ENCODE data around the gene ACAA2. TPM values are rescaled to one million over a fixed set of nuclear protein-coding genes. Genes with fewer than 3 reads are reported as not detected.

Gene ACAA2
- total RNA-seq, 1 experiment from 2014 or later: 33.7 TPM

DNA sequence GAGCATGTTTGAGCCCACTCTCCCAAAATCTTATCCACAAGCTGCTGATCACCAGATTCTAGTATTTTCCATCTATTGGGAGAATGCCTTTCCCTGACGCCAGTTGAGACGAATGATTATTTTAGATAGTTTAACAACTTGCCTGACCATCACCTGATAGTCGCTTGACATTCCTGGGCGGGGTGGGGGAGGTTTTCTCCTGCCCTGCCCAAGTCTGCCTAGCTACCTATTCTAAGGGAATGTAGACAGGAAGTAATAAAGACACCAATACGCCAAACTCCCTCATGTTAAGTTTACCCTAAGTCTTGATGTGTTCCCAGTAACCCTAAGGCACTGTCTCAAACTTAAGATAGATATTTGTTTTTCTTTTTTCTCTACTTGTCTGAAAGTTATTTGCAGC is 4.6 kb upstream of the ACAA2 start:
- Histone ChIP-seq H3K36me3 (ENCODE audit: low read depth) (no peaks in the 10 kb centered on the region), H3K4me2 (no peak overlapping the region), H4K20me1 (ENCODE audit: insufficient read depth) (no peaks in the 10 kb centered on the region), H3K4me3 (no peak overlapping the region), H3K9me2 (ENCODE audit: insufficient read depth) (no peaks in the 10 kb centered on the region), H3F3A (ENCODE audit: insufficient read depth, low read depth) (no peaks in the 10 kb centered on the region), H3K27ac (no peak overlapping the region), H3K4me1 (replicated peaks; ENCODE audit: insufficient read depth) (peaks cover 4% of the 10 kb centered on the region), H3K79me2 (ENCODE audit: low read depth) (no peaks in the 10 kb centered on the region), H3K27me3 (ENCODE audit: insufficient read depth, low read depth) (no peaks in the 10 kb centered on the region), H2AFZ (no peak overlapping the region), H3K9me3 (ENCODE audit: insufficient read depth, low read depth) (no peaks in the 10 kb centered on the region)
- CTCF ChIA-PET: no interaction called here
- TF ChIP-seq, protein P1, sequence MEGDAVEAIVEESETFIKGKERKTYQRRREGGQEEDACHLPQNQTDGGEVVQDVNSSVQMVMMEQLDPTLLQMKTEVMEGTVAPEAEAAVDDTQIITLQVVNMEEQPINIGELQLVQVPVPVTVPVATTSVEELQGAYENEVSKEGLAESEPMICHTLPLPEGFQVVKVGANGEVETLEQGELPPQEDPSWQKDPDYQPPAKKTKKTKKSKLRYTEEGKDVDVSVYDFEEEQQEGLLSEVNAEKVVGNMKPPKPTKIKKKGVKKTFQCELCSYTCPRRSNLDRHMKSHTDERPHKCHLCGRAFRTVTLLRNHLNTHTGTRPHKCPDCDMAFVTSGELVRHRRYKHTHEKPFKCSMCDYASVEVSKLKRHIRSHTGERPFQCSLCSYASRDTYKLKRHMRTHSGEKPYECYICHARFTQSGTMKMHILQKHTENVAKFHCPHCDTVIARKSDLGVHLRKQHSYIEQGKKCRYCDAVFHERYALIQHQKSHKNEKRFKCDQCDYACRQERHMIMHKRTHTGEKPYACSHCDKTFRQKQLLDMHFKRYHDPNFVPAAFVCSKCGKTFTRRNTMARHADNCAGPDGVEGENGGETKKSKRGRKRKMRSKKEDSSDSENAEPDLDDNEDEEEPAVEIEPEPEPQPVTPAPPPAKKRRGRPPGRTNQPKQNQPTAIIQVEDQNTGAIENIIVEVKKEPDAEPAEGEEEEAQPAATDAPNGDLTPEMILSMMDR (conservative IDR thresholded peaks at IDR 0.05): no peak
- DNase-seq: no peak
- POLR2A ChIA-PET (ENCODE audit: unreplicated experiment): interaction anchor here (0.6 kb wide), 1 partner anchor 18 kb away, joined by 3 read pairs; no protein-coding TSS in a partner anchor
- intact Hi-C loops (cut with micrococcal nuclease; ENCODE audit: unreplicated experiment): no loop called here
- BruUV-seq (replicated peaks): no TSS peak

DNA sequence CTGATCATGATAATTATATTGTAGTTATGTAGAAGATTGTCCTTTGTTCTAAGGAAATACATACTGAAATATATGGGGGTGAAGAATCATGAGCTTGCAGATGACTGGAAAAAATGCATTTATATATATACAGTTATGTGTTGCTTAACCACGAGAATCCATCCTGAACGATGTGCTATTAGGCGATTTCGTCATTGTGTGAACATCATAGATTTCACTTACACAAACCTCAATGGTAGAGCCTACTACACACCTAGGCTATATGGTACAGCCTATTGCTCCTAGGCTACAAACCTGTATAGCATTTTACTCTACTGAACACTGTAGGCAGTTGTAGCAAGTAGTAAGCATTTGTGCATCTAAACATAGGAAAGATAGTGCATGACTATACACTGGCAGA is 2.6 kb upstream of the ACAA2 start:
- no peak for DNase-seq
- POLR2A ChIA-PET (ENCODE audit: unreplicated experiment): no interaction called here
- peaks cover 5% of the 10 kb centered on the region; the same call in 1 of the 2 replicates for H3F3A ChIP-seq (ENCODE audit: insufficient read depth, low read depth)
- BruUV-seq (replicated peaks): no TSS peak
- no peaks in the 10 kb centered on the region for H3K27me3 ChIP-seq (ENCODE audit: insufficient read depth, low read depth)
- no peak overlapping the region for H3K27ac ChIP-seq
- peaks cover 23% of the 10 kb centered on the region for H3K4me1 ChIP-seq (replicated peaks; ENCODE audit: insufficient read depth)
- CTCF ChIA-PET: no interaction called here
- intact Hi-C loops (cut with micrococcal nuclease; ENCODE audit: unreplicated experiment): no loop called here
- H3K9me3 ChIP-seq (ENCODE audit: insufficient read depth, low read depth): no peaks in the 10 kb centered on the region
- no peak for TF ChIP-seq EZH2 (IDR thresholded peaks at IDR 0.05; ENCODE audit: low read depth)
- TF ChIP-seq, protein P1 (conservative IDR thresholded peaks at IDR 0.05): no peak
- H3K36me3 ChIP-seq (ENCODE audit: low read depth): no peaks in the 10 kb centered on the region
- no peak overlapping the region for H2AFZ ChIP-seq
- H3K4me3 ChIP-seq: no peak overlapping the region
- no peak overlapping the region for H3K4me2 ChIP-seq
- peaks cover 16% of the 10 kb centered on the region; the same call in 1 of the 2 replicates for H3K79me2 ChIP-seq (ENCODE audit: low read depth)
- H4K20me1 ChIP-seq (ENCODE audit: insufficient read depth): no peaks in the 10 kb centered on the region
- H3K9me2 ChIP-seq (ENCODE audit: insufficient read depth): no peaks in the 10 kb centered on the region

DNA sequence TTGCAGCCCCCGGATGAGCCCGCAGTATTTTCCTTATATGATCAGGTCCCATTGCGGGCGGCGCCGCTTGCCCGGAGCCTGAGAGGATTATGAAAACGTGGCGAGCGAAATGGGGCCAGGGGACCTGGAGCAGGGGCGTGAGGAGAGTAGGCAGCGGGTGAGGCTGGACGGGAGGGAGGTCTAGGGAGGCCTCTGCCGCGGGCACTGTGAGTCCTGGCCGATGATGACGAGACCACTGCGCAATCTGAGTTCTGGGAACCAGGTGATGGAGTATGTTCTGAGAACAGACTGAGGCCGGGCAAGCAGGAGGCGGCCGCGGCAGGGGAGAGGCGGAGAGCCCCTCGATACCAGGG is 790 bp upstream of the ACAA2 start:
- Histone ChIP-seq H4K20me1 (ENCODE audit: insufficient read depth) (no peaks in the 10 kb centered on the region), H3F3A (ENCODE audit: insufficient read depth, low read depth) (peaks cover 5% of the 10 kb centered on the region; the same call in 1 of the 2 replicates), H3K79me2 (ENCODE audit: low read depth) (peaks cover 17% of the 10 kb centered on the region; the same call in 1 of the 2 replicates), H3K9me3 (ENCODE audit: insufficient read depth, low read depth) (no peaks in the 10 kb centered on the region), H3K4me1 (replicated peaks; ENCODE audit: insufficient read depth) (peaks cover 23% of the 10 kb centered on the region), H3K9me2 (ENCODE audit: insufficient read depth) (no peaks in the 10 kb centered on the region), H3K4me2 (peak overlapping the region; percentile 94), H2AFZ (peak overlapping the region; percentile 97), H3K27ac (peak overlapping the region; percentile 72; the same call in 1 of the 2 replicates), H3K36me3 (ENCODE audit: low read depth) (no peaks in the 10 kb centered on the region), H3K4me3 (peak overlapping the region; percentile 77), H3K27me3 (ENCODE audit: insufficient read depth, low read depth) (no peaks in the 10 kb centered on the region)
- intact Hi-C loops (cut with micrococcal nuclease; ENCODE audit: unreplicated experiment): loop anchor here (5.0 kb wide), 1 partner anchor 33 kb away; no protein-coding TSS in a partner anchor
- POLR2A ChIA-PET (ENCODE audit: unreplicated experiment): interaction anchor here (0.6 kb wide), 1 partner anchor 381 kb away, joined by 10 read pairs; the partner anchor contains the start of gene MYO5B
- TF ChIP-seq, protein P1 (conservative IDR thresholded peaks at IDR 0.05): no peak
- no peak for TF ChIP-seq EZH2 (IDR thresholded peaks at IDR 0.05; ENCODE audit: low read depth)
- TSS peak; percentile 98 for BruUV-seq (replicated peaks)
- no peak for DNase-seq
- CTCF ChIA-PET: interaction anchor here (0.6 kb wide), 1 partner anchor 252 kb away, joined by 4 read pairs; no protein-coding TSS in a partner anchor

All from PC-9 (cell line).